K562 (cell line): ENCODE results near the gene ZNF598. TPM values are rescaled to one million over a fixed set of nuclear protein-coding genes. Genes with fewer than 3 reads are reported as not detected.

ENCODE experiments used
- ATF1 ChIP-seq, 2 experiments: fragments of 450-650 bp in 1 of 2; IDR thresholded peaks; 2 replicates each; pipeline ENCODE4 v1.6.1; 2016; ENCODE audit warnings: missing compliant biosample characterization in 1 of 2, missing genetic modification characterization in 1 of 2
- CREM ChIP-seq: IDR thresholded peaks from 2 replicates; pipeline ENCODE4 v1.6.1; 2014; ENCODE audit warnings: antibody characterized with exemption, low read depth
- ILF3 ChIP-seq: fragments of 450-650 bp; IDR thresholded peaks from 2 replicates; pipeline ENCODE4 v1.6.1; 2018; ENCODE audit warnings: antibody characterized with exemption, mild to moderate bottlenecking, moderate library complexity, borderline replicate concordance
- MCM3 ChIP-seq: fragments of 450-650 bp; IDR thresholded peaks from 2 replicates; pipeline ENCODE4 v1.6.1; 2016
- RBM14 ChIP-seq: fragments of 200-400 bp; formaldehyde crosslinking; IDR thresholded peaks from 2 replicates; pipeline ENCODE4 v1.6.1; 2018; ENCODE audit warnings: low read depth, mild to moderate bottlenecking, low read length, moderate library complexity, borderline replicate concordance; ENCODE audit not compliant: insufficient read depth
- RBM15 ChIP-seq: fragments of 200-400 bp; formaldehyde crosslinking; IDR thresholded peaks from 2 replicates; pipeline ENCODE4 v1.6.1; 2018; ENCODE audit warnings: mild to moderate bottlenecking, low read length, moderate library complexity; ENCODE audit not compliant: insufficient read depth
- SMAD4 ChIP-seq: fragments of 250-450 bp; sonication (Bioruptor Pico); conservative IDR thresholded peaks from 2 replicates; pipeline ENCODE4 v1.8.0; 2021; ENCODE audit warnings: inconsistent platforms, mild to moderate bottlenecking, moderate library complexity
- SRSF3 ChIP-seq: fragments of 200-400 bp; formaldehyde crosslinking; IDR thresholded peaks from 2 replicates; pipeline ENCODE4 v1.6.1; 2016; ENCODE audit warnings: mild to moderate bottlenecking, low read length, moderate library complexity; ENCODE audit not compliant: insufficient read depth
- ZNF134 ChIP-seq: fragments of 250-450 bp; sonication (Bioruptor Pico); conservative IDR thresholded peaks from 2 replicates; pipeline ENCODE4 v1.4.0; 2020
- ZNF224 ChIP-seq: sonication (generic); formaldehyde crosslinking; IDR thresholded peaks from 2 replicates; pipeline ENCODE4 v1.8.0; 2022; ENCODE audit warnings: mild to moderate bottlenecking, missing genetic modification reagents
- polyA plus RNA-seq, 8 experiments: library from polyadenylated mRNA; depleted of rRNA in 4 of 8; stranded (reverse) in 5 of 8; unstranded in 3 of 8; fragments of >200 nt; fragmentation: Nextera tagmentation in 2 of 8; fragmentation: Illumina TruSeq in 1 of 8; extraction: Ambion mirVana in 2 of 8; extraction: Trizol in 1 of 8; gene quantifications; 2 replicates each; pipeline versions ENCODE4 v1.2.1 to v1.2.3, GENCODE V29; 2011 to 2014; ENCODE audit warnings: inconsistent platforms in 1 of 8, missing spikeins in 1 of 8
- total RNA-seq, 7 experiments: library from RNA; depleted of rRNA in 6 of 7; stranded (reverse); fragments of >200 nt in 6 of 7; fragmentation: Illumina TruSeq in 2 of 7; extraction: Trizol in 2 of 7; gene quantifications; 2 replicates each; pipeline versions ENCODE4 v1.2.1 to v1.2.3, GENCODE V29; 2011 to 2021; ENCODE audit warnings: low replicate concordance in 1 of 7
- TF ChIP-seq, protein P1 (sequence below), 3 experiments: fragments of 200-800 bp in 1 of 3; fragments of 250-450 bp in 1 of 3; fragments of 450-650 bp in 1 of 3; sonication (Bioruptor Pico) in 1 of 3; sonication (Bioruptor generic) in 1 of 3; formaldehyde crosslinking in 1 of 3; IDR thresholded peaks; 2 replicates each; pipeline versions ENCODE4 v1.6.1 to v1.8.0; 2016 to 2022; ENCODE audit warnings: mild to moderate bottlenecking in 2 of 3, missing genetic modification characterization in 2 of 3, missing compliant biosample characterization in 1 of 3, moderate library complexity in 1 of 3
- TF ChIP-seq, protein P2 (sequence below), 2 experiments: fragments of 200-800 bp in 1 of 2; sonication (Bioruptor generic) in 1 of 2; sonication (generic) in 1 of 2; formaldehyde crosslinking in 1 of 2; IDR thresholded peaks in 1 of 2; conservative IDR thresholded peaks in 1 of 2; 2 replicates each; pipeline versions ENCODE4 v1.5.0 to v1.6.1; 2016 to 2020; ENCODE audit warnings: missing compliant biosample characterization in 1 of 2, missing genetic modification characterization in 1 of 2, missing genetic modification reagents in 1 of 2
- TF ChIP-seq, protein P3 (sequence below): sonication (generic); formaldehyde crosslinking; IDR thresholded peaks from 2 replicates; pipeline ENCODE4 v1.8.0; 2023; ENCODE audit warnings: mild to moderate bottlenecking, missing genetic modification reagents
- TF ChIP-seq, protein P4 (sequence below): fragments of 250-450 bp; sonication (Bioruptor Pico); IDR thresholded peaks from 2 replicates; pipeline ENCODE4 v1.8.0; 2021; ENCODE audit warnings: borderline replicate concordance, mild to moderate bottlenecking, moderate library complexity; ENCODE audit not compliant: poor library complexity, severe bottlenecking

Gene ZNF598
- total and polyA plus RNA-seq, 9 of the 15 experiments (the other 6 are each of a cell fraction or from before 2014, with no cell fraction given) = 0.11 to 115 (median 29.6) TPM

DNA sequence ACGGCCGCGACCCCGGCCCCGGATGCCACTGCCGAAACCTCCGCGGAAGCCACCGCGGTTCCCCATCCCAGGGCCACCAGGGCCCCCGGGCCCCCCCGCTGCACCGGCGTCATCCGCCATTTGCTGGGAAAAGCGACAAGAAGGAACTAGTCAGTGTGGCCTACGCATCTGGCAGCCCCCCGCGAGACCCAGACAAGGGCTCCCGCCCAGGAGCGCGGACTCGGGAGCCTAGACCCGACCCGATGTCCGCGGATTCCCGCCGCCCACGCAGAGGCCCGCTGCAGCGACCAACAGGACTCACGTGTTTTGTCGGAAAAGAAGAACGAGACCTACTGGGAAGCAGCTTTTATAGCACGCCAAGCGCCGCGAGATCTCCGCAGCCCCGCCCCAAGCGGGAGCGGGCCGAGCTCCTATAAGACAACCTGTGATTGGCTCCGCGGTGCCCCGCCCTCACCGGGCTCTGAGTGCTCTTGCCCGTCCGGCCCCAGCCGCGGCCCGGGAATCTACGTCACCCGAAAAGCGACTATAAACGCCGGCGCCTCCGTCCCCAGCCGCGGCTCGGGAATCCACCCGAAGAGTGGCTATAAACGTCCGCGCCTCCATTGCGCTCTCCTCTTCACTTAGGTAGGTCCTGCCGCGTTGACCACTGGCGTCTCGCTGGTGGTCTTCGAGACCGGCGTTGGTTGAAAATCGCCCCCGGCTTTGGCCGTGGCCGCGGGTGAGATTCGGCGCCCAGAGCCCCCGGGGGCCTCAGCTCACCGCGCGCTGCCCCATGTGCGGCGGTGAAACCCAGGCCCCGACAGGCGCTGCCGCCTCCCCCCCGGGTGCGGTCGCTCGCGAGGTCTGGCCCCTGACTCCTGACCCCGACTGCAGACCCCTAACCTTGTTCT, 44.9 kb downstream of the ZNF598 start, which contains the start of gene RPS2 (continued):
- TF ChIP-seq, protein P1, sequence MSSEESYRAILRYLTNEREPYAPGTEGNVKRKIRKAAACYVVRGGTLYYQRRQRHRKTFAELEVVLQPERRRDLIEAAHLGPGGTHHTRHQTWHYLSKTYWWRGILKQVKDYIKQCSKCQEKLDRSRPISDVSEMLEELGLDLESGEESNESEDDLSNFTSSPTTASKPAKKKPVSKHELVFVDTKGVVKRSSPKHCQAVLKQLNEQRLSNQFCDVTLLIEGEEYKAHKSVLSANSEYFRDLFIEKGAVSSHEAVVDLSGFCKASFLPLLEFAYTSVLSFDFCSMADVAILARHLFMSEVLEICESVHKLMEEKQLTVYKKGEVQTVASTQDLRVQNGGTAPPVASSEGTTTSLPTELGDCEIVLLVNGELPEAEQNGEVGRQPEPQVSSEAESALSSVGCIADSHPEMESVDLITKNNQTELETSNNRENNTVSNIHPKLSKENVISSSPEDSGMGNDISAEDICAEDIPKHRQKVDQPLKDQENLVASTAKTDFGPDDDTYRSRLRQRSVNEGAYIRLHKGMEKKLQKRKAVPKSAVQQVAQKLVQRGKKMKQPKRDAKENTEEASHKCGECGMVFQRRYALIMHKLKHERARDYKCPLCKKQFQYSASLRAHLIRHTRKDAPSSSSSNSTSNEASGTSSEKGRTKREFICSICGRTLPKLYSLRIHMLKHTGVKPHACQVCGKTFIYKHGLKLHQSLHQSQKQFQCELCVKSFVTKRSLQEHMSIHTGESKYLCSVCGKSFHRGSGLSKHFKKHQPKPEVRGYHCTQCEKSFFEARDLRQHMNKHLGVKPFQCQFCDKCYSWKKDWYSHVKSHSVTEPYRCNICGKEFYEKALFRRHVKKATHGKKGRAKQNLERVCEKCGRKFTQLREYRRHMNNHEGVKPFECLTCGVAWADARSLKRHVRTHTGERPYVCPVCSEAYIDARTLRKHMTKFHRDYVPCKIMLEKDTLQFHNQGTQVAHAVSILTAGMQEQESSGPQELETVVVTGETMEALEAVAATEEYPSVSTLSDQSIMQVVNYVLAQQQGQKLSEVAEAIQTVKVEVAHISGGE (CRISPR knock-in tag; IDR thresholded peaks at IDR 0.05) = peak in 1 of 3 experiments; percentile 57; a peak in 1 of 6 replicates
- no peak for TF ChIP-seq ZNF134 (CRISPR knock-in tag)
- TF ChIP-seq, protein P2, sequence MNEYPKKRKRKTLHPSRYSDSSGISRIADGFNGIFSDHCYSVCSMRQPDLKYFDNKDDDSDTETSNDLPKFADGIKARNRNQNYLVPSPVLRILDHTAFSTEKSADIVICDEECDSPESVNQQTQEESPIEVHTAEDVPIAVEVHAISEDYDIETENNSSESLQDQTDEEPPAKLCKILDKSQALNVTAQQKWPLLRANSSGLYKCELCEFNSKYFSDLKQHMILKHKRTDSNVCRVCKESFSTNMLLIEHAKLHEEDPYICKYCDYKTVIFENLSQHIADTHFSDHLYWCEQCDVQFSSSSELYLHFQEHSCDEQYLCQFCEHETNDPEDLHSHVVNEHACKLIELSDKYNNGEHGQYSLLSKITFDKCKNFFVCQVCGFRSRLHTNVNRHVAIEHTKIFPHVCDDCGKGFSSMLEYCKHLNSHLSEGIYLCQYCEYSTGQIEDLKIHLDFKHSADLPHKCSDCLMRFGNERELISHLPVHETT (CRISPR knock-in tag; conservative IDR thresholded peaks at IDR 0.05 in 1 of 2, IDR thresholded peaks at IDR 0.05 in 1 of 2) = peak in 1 of 2 experiments; percentile 95; a peak in 2 of 4 replicates
- peak; percentile 53; the same call in 1 of the 2 replicates for TF ChIP-seq SMAD4 (CRISPR knock-in tag)
- peak; percentile 99 for TF ChIP-seq CREM
- peak; percentile 65; the same call in 1 of the 2 replicates for TF ChIP-seq RBM15
- TF ChIP-seq, protein P3, sequence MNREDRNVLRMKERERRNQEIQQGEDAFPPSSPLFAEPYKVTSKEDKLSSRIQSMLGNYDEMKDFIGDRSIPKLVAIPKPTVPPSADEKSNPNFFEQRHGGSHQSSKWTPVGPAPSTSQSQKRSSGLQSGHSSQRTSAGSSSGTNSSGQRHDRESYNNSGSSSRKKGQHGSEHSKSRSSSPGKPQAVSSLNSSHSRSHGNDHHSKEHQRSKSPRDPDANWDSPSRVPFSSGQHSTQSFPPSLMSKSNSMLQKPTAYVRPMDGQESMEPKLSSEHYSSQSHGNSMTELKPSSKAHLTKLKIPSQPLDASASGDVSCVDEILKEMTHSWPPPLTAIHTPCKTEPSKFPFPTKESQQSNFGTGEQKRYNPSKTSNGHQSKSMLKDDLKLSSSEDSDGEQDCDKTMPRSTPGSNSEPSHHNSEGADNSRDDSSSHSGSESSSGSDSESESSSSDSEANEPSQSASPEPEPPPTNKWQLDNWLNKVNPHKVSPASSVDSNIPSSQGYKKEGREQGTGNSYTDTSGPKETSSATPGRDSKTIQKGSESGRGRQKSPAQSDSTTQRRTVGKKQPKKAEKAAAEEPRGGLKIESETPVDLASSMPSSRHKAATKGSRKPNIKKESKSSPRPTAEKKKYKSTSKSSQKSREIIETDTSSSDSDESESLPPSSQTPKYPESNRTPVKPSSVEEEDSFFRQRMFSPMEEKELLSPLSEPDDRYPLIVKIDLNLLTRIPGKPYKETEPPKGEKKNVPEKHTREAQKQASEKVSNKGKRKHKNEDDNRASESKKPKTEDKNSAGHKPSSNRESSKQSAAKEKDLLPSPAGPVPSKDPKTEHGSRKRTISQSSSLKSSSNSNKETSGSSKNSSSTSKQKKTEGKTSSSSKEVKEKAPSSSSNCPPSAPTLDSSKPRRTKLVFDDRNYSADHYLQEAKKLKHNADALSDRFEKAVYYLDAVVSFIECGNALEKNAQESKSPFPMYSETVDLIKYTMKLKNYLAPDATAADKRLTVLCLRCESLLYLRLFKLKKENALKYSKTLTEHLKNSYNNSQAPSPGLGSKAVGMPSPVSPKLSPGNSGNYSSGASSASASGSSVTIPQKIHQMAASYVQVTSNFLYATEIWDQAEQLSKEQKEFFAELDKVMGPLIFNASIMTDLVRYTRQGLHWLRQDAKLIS = peak; percentile 96
- TF ChIP-seq ILF3 = peak; percentile 75; the same call in 1 of the 2 replicates
- TF ChIP-seq RBM14 = peak; percentile 96; the same call in 1 of the 2 replicates
- no peak for TF ChIP-seq MCM3
- TF ChIP-seq, protein P4, sequence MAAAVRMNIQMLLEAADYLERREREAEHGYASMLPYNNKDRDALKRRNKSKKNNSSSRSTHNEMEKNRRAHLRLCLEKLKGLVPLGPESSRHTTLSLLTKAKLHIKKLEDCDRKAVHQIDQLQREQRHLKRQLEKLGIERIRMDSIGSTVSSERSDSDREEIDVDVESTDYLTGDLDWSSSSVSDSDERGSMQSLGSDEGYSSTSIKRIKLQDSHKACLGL (CRISPR knock-in tag) = peak; percentile 93
- TF ChIP-seq ZNF224 (CRISPR knock-in tag) = no peak
- peak; percentile 88 for TF ChIP-seq ATF1 (CRISPR knock-in tag; IDR thresholded peaks at IDR 0.05)
- peak; percentile 98 for TF ChIP-seq ATF1 (tag; IDR thresholded peaks at IDR 0.05)
- peak; percentile 6; the same call in 1 of the 2 replicates for TF ChIP-seq SRSF3
